T-cell (primary cell): Measurements from ENCODE around the gene TDRD10. TPM values are rescaled to one million over a fixed set of nuclear protein-coding genes. Genes with fewer than 3 reads are reported as not detected.

Experiments
- ATAC-seq, 4 experiments: fragments of 200-7000 bp in 3 of 4; fragments of 150-1000 bp in 1 of 4; cut with Tn5 transposase; replicated peaks in 1 of 4; 1 replicate in 3 of 4; 2 replicates in 1 of 4; pipeline ENCODE4 v1.10.0; 2021; ENCODE audit warnings: moderate library complexity in 3 of 4, mild to moderate bottlenecking in 2 of 4, moderate number of reproducible peaks in 1 of 4
- CTCF ChIA-PET, 2 donors: fragments of 300-600 bp; sonication (Branson Sonifier 250); formaldehyde crosslinking; loops; one replicate each; lab custom pipeline; 2022; ENCODE audit warnings: antibody characterized with exemption in 2 of 2; lab: Charles Lee
- POLR2A ChIA-PET, 2 donors: fragments of 300-600 bp; sonication (Branson Sonifier 250); formaldehyde crosslinking; loops; one replicate each; lab custom pipeline; 2022; ENCODE audit warnings: antibody characterized with exemption in 2 of 2; lab: Charles Lee
- DNase-seq, 35 experiments: peaks; one replicate each; pipeline versions ENCODE4 v3.0.0 to v3.0.0-alpha.2; 2013 to 2023
- H3K27ac ChIP-seq: one replicate; pipeline ENCODE4 v1.5.1; 2013; ENCODE audit warnings: low read length
- H3K27me3 ChIP-seq, 2 experiments: replicated peaks in 1 of 2; 1 replicate in 1 of 2; 2 replicates in 1 of 2; pipeline versions ENCODE4 v1.6.1 to v1.7.0; 2013; ENCODE audit warnings: low read length in 1 of 2, mixed read lengths in 1 of 2; ENCODE audit not compliant: control insufficient read depth in 2 of 2, insufficient read depth in 2 of 2; ENCODE audit errors: extremely low read depth in 1 of 2
- H3K36me3 ChIP-seq, 2 donors: 1 replicate in 1 of 2; 2 replicates in 1 of 2; pipeline versions ENCODE4 v1.6.1 to v1.7.0; 2013; ENCODE audit warnings: low read length in 1 of 2; ENCODE audit not compliant: control insufficient read depth in 2 of 2, insufficient read depth in 1 of 2; ENCODE audit errors: extremely low read depth in 1 of 2
- H3K4me1 ChIP-seq, 2 experiments: 1 replicate in 1 of 2; 2 replicates in 1 of 2; pipeline versions ENCODE4 v1.6.1 to v1.7.0; 2013; ENCODE audit warnings: low read length in 2 of 2, mixed read lengths in 1 of 2; ENCODE audit not compliant: insufficient read depth in 2 of 2, control insufficient read depth in 1 of 2; ENCODE audit errors: extremely low read depth in 1 of 2
- H3K4me3 ChIP-seq, 2 donors: 1 replicate in 1 of 2; 2 replicates in 1 of 2; pipeline versions ENCODE4 v1.5.1 to v1.7.0; 2013; ENCODE audit warnings: mild to moderate bottlenecking in 2 of 2, low read length in 1 of 2, moderate library complexity in 1 of 2; ENCODE audit not compliant: control insufficient read depth in 1 of 2; ENCODE audit errors: extremely low read depth in 1 of 2
- H3K9me3 ChIP-seq: 2 replicates; pipeline ENCODE4 v1.7.0; 2013
- H3K27ac Mint-ChIP-seq, 2 donors: one replicate each; pipeline ENCODE4 v1.8.0; 2020 to 2021; ENCODE audit warnings: mild to moderate bottlenecking in 2 of 2, mixed read lengths in 2 of 2
- H3K27me3 Mint-ChIP-seq, 2 donors: one replicate each; pipeline ENCODE4 v1.8.0; 2021 to 2022; ENCODE audit warnings: mixed read lengths in 2 of 2
- H3K36me3 Mint-ChIP-seq: one replicate; pipeline ENCODE4 v1.8.0; 2021; ENCODE audit warnings: mixed read lengths
- H3K4me1 Mint-ChIP-seq, 3 donors: one replicate each; pipeline ENCODE4 v1.8.0; 2020 to 2022; ENCODE audit warnings: mixed read lengths in 3 of 3, mild to moderate bottlenecking in 1 of 3
- H3K4me3 Mint-ChIP-seq, 3 donors: one replicate each; pipeline ENCODE4 v1.8.0; 2020 to 2022; ENCODE audit warnings: mild to moderate bottlenecking in 3 of 3, mixed read lengths in 3 of 3, moderate library complexity in 3 of 3
- H3K9me3 Mint-ChIP-seq, 3 donors: one replicate each; pipeline ENCODE4 v1.8.0; 2020 to 2022; ENCODE audit warnings: mixed read lengths in 3 of 3
- WGBS: methylation state at CpG from one replicate; pipeline ENCODE4 v1.1.5; 2013; ENCODE audit warnings: missing lambda C conversion rate; ENCODE audit not compliant: insufficient coverage; 5-methylcytosine and 5-hydroxymethylcytosine counted together
- total RNA-seq, 35 experiments: library from RNA in 6 of 35; stranded (reverse) in 6 of 35; fragments of 120-200 nt in 1 of 35; gene quantifications; one replicate each; pipeline versions ENCODE4 v1.2.1 to v1.2.4 and lab custom pipeline; 2013 to 2026

The TDRD10 gene
- total RNA-seq, 5 donors from 2014 or later (not counting 1 experiment from before 2014, with no cell fraction given) = not detected

- Histone ChIP-seq H3K27me3 (no peaks in the 10 kb centered on the region), H3K9me3 (no peaks in the 10 kb centered on the region), H3K4me1 (peaks cover 19 to 33% of the 10 kb centered on the region in 2 experiments), H3K27ac (peak overlapping the region; percentile 26), H3K4me3 (no peak overlapping the region), H3K36me3 (peaks cover 21 to 48% of the 10 kb centered on the region in 2 donors)
- peak overlapping the region; percentile 58 to 92 for H3K27ac Mint-ChIP-seq
- H3K36me3 Mint-ChIP-seq = peaks cover 45% of the 10 kb centered on the region
- POLR2A ChIA-PET = no interaction called here
- H3K27me3 Mint-ChIP-seq = no peaks in the 10 kb centered on the region
- H3K4me1 Mint-ChIP-seq = peaks cover 36 to 43% (median 40%) of the 10 kb centered on the region in 3 donors
- CTCF ChIA-PET = interaction anchor here (0.6 to 0.7 kb wide), 3 partner anchors 76 to 988 kb away, joined by 3 to 7 read pairs (median 3); no protein-coding TSS in a partner anchor
- DNase-seq = no peak
- no peak for ATAC-seq
- peak overlapping the region; percentile 86 to 90 (median 89) for H3K4me3 Mint-ChIP-seq
- no peaks in the 10 kb centered on the region for H3K9me3 Mint-ChIP-seq
- whole genome bisulfite sequencing = 61% methylated on average over 2 of the region's 4 CpGs
These were observed 54.4 kb downstream of the TDRD10 start for GRCh38 chr1:154556422-154556821.

- H3K27ac ChIP-seq = peak overlapping the region; percentile 56
- H3K27me3 ChIP-seq = no peaks in the 10 kb centered on the region
- CTCF ChIA-PET = no interaction called here
- peak overlapping the region; percentile 91 to 92 for H3K27ac Mint-ChIP-seq
- H3K27me3 Mint-ChIP-seq = no peaks in the 10 kb centered on the region
- no peak for ATAC-seq
- 7% methylated on average over 4 of the region's 7 CpGs for WGBS
- H3K36me3 Mint-ChIP-seq = peaks cover 35% of the 10 kb centered on the region
- peak overlapping the region; percentile 74 to 89 for H3K4me3 ChIP-seq
- H3K4me1 ChIP-seq = peaks cover 19 to 33% of the 10 kb centered on the region in 2 experiments
- H3K4me1 Mint-ChIP-seq = peaks cover 36 to 43% (median 39%) of the 10 kb centered on the region in 3 donors
- no peaks in the 10 kb centered on the region for H3K9me3 Mint-ChIP-seq
- H3K36me3 ChIP-seq = peaks cover 12 to 38% of the 10 kb centered on the region in 2 donors
- H3K9me3 ChIP-seq = no peaks in the 10 kb centered on the region
- peak in 2 of 35 experiments; percentile 11 to 20 for DNase-seq
- POLR2A ChIA-PET = no interaction called here
- H3K4me3 Mint-ChIP-seq = peak overlapping the region; percentile 86 to 90 (median 89)
These were observed 55.4 kb downstream of the TDRD10 start for GRCh38 chr1:154557248-154557938.

- peak within 1 kb of the TSS; percentile 91 to 92 for H3K27ac Mint-ChIP-seq
- H3K36me3 ChIP-seq = peaks cover 8 to 31% of the 10 kb centered on the region in 2 donors
- ChIA-PET CTCF (interaction anchor here in 1 of 2 donors (0.6 kb wide), 1 partner anchor 459 kb away, joined by 5 read pairs; no protein-coding TSS in a partner anchor), POLR2A (no interaction called here)
- H3K27me3 Mint-ChIP-seq = no peaks in the 10 kb centered on the region
- H3K9me3 ChIP-seq = no peaks in the 10 kb centered on the region
- DNase-seq (peak in 32 of 35 experiments; percentile 8 to 53 (median 23)), ATAC-seq (peak in 2 of 4 experiments; percentile 4 to 6)
- peaks cover 19 to 33% of the 10 kb centered on the region in 2 experiments for H3K4me1 ChIP-seq
- H3K4me3 ChIP-seq = peak within 1 kb of the TSS; percentile 77 to 89
- H3K27me3 ChIP-seq = no peaks in the 10 kb centered on the region
- peaks cover 36 to 41% (median 39%) of the 10 kb centered on the region in 3 donors for H3K4me1 Mint-ChIP-seq
- peaks cover 30% of the 10 kb centered on the region for H3K36me3 Mint-ChIP-seq
- under 1% methylated on average over 48 of the region's 69 CpGs for whole genome bisulfite sequencing
- H3K9me3 Mint-ChIP-seq = no peaks in the 10 kb centered on the region
- H3K4me3 Mint-ChIP-seq = peak within 1 kb of the TSS; percentile 89 to 92 (median 90)
- peak within 1 kb of the TSS; percentile 85 for H3K27ac ChIP-seq
These were observed 56.1 kb downstream of the TDRD10 start, which contains the start of gene UBE2Q1 for GRCh38 chr1:154557939-154558719. Gene UBE2Q1 (minus strand): TSS chr1:154558662. CDS start chr1:154558553, 109 bp downstream.

- peaks cover 8 to 23% of the 10 kb centered on the region in 2 donors for H3K36me3 ChIP-seq
- DNase-seq (peak; percentile 98 to 100 (median 99)), ATAC-seq (peak; percentile 91 to 93 (median 92))
- Mint-ChIP-seq H3K4me1 (peaks cover 34 to 40% (median 36%) of the 10 kb centered on the region in 3 donors), H3K36me3 (peaks cover 22% of the 10 kb centered on the region), H3K27ac (peak overlapping the region; percentile 89 to 91), H3K9me3 (no peaks in the 10 kb centered on the region), H3K27me3 (no peaks in the 10 kb centered on the region), H3K4me3 (peak overlapping the region; percentile 89 to 92 (median 90))
- H3K4me1 ChIP-seq = peaks cover 19 to 33% of the 10 kb centered on the region in 2 experiments
- H3K4me3 ChIP-seq = peak overlapping the region; percentile 75 to 77
- H3K9me3 ChIP-seq = no peaks in the 10 kb centered on the region
- ChIA-PET POLR2A (no interaction called here), CTCF (interaction anchor here in 1 of 2 donors (0.6 to 1.8 kb wide), 21 partner anchors 10 to 526 kb away, joined by 3 to 20 read pairs (median 4); partner anchors contain the start of genes FLAD1, PBXIP1 and PMVK)
- WGBS = under 1% methylated on average over 48 of the region's 57 CpGs
- peak overlapping the region; percentile 85 for H3K27ac ChIP-seq
- no peaks in the 10 kb centered on the region for H3K27me3 ChIP-seq
These were observed 56.9 kb downstream of the TDRD10 start for GRCh38 chr1:154558720-154559465.

- peaks cover 8 to 16% of the 10 kb centered on the region in 2 donors for H3K36me3 ChIP-seq
- DNase-seq (peak; percentile 62 to 89 (median 74)), ATAC-seq (peak; percentile 34 to 46 (median 44))
- Mint-ChIP-seq H3K4me3 (peak overlapping the region; percentile 89 to 92 (median 90)), H3K27ac (peak overlapping the region; percentile 89 to 91), H3K9me3 (no peaks in the 10 kb centered on the region), H3K27me3 (no peaks in the 10 kb centered on the region), H3K4me1 (peaks cover 31 to 37% (median 36%) of the 10 kb centered on the region in 3 donors), H3K36me3 (peaks cover 19% of the 10 kb centered on the region)
- WGBS = 0% methylated on average over 3 of the region's 13 CpGs
- no peaks in the 10 kb centered on the region for H3K27me3 ChIP-seq
- peak overlapping the region; percentile 75 to 77 for H3K4me3 ChIP-seq
- H3K27ac ChIP-seq = peak overlapping the region; percentile 85
- H3K4me1 ChIP-seq = peaks cover 19 to 33% of the 10 kb centered on the region in 2 experiments
- ChIA-PET CTCF (interaction anchor here (0.5 to 1.8 kb wide), 34 partner anchors 10 to 526 kb away, joined by 3 to 20 read pairs (median 4); partner anchors contain the start of genes FLAD1 (in 1 of the 2), PBXIP1 (in 1 of the 2) and PMVK (in 1 of the 2)), POLR2A (interaction anchor here (0.5 to 0.6 kb wide), 4 partner anchors 8 to 505 kb away, joined by 3 to 4 read pairs (median 3); partner anchors contain the start of genes ADAM15 (in 1 of the 2) and CHRNB2 (in 1 of the 2))
- no peaks in the 10 kb centered on the region for H3K9me3 ChIP-seq
These were observed 57.5 kb downstream of the TDRD10 start for GRCh38 chr1:154559466-154560044.
